Measurements from ENCODE around the gene DMD. TPM values are rescaled to one million over a fixed set of nuclear protein-coding genes. Genes with fewer than 3 reads are reported as not detected.

Gene DMD
- polyA plus RNA-seq, 2 of the 4 experiments (the other 2 are of a cell fraction): 0.03 TPM; not detected in 1

DNA sequence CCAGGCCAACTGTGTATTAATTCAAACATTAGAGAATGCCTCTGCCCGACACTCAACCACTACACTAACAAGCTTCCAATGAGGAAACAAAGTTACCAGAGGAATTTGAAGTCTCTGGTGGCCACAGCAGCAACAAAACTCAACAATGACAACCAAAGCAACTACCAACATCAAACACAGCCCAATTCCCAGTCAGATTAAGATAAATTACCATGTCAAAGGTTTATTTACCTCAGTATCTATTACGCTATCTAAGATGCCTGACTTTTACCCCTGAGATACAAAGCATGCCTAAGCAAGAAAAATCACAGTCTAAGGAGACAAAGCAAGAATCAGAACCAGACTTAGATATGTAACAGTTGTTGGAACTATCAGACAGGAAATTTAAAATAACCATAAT, 1909.4 kb downstream of the DMD start:
- no peak overlapping the region for H3K4me3 ChIP-seq
- no peak overlapping the region for H3K4me2 ChIP-seq
- no peaks in the 10 kb centered on the region for H3K4me1 ChIP-seq
- CTCF ChIA-PET: no interaction called here
- FAIRE-seq: no peak
- TF ChIP-seq NR3C1 (IDR thresholded peaks at IDR 0.05) (no peak), CBX8 (IDR thresholded peaks at IDR 0.05) (no peak), TFCP2L1 (CRISPR knock-in tag; IDR thresholded peaks at IDR 0.05) (no peak), EHF (CRISPR knock-in tag; IDR thresholded peaks at IDR 0.05) (no peak), POLR2A (IDR thresholded peaks at IDR 0.05; ENCODE audit: low read length) (no peak), HDAC2 (IDR thresholded peaks at IDR 0.05) (no peak), KDM5A (IDR thresholded peaks at IDR 0.05) (no peak), EP300 (IDR thresholded peaks at IDR 0.05) (no peak), RCOR1 (IDR thresholded peaks at IDR 0.05; ENCODE audit: low read depth, low read length) (no peak), MAZ (IDR thresholded peaks at IDR 0.05; ENCODE audit: borderline replicate concordance, low read depth, low read length) (no peak), FOSL2 (IDR thresholded peaks at IDR 0.05) (no peak), FOSL2 (CRISPR knock-in tag; IDR thresholded peaks at IDR 0.05) (no peak), HOXB13 (CRISPR knock-in tag; IDR thresholded peaks at IDR 0.05; ENCODE audit: low read depth) (no peak), MAFK (IDR thresholded peaks at IDR 0.05; ENCODE audit: partially characterized antibody) (no peak)
- TF ChIP-seq, protein P1, sequence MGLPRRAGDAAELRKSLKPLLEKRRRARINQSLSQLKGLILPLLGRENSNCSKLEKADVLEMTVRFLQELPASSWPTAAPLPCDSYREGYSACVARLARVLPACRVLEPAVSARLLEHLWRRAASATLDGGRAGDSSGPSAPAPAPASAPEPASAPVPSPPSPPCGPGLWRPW (IDR thresholded peaks at IDR 0.05): no peak
- TF ChIP-seq, protein P2, sequence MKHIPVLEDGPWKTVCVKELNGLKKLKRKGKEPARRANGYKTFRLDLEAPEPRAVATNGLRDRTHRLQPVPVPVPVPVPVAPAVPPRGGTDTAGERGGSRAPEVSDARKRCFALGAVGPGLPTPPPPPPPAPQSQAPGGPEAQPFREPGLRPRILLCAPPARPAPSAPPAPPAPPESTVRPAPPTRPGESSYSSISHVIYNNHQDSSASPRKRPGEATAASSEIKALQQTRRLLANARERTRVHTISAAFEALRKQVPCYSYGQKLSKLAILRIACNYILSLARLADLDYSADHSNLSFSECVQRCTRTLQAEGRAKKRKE (CRISPR knock-in tag; IDR thresholded peaks at IDR 0.05; ENCODE audit: low read depth): no peak
- TF ChIP-seq, protein P3, sequence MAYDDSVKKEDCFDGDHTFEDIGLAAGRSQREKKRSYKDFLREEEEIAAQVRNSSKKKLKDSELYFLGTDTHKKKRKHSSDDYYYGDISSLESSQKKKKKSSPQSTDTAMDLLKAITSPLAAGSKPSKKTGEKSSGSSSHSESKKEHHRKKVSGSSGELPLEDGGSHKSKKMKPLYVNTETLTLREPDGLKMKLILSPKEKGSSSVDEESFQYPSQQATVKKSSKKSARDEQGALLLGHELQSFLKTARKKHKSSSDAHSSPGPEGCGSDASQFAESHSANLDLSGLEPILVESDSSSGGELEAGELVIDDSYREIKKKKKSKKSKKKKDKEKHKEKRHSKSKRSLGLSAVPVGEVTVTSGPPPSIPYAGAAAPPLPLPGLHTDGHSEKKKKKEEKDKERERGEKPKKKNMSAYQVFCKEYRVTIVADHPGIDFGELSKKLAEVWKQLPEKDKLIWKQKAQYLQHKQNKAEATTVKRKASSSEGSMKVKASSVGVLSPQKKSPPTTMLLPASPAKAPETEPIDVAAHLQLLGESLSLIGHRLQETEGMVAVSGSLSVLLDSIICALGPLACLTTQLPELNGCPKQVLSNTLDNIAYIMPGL (CRISPR knock-in tag; IDR thresholded peaks at IDR 0.05; ENCODE audit: borderline replicate concordance): no peak
- no peak overlapping the region for H3K27ac ChIP-seq
- POLR2A ChIA-PET: no interaction called here
- H3K9me3 ChIP-seq: no peaks in the 10 kb centered on the region
- DNase-seq (ENCODE audit: low read depth in 1 of 2, low spot score in 1 of 2): no peak
- no peak for ATAC-seq
- WGBS (ENCODE audit: missing lambda C conversion rate): 0% methylated on average over 2 of the region's 2 CpGs

DNA sequence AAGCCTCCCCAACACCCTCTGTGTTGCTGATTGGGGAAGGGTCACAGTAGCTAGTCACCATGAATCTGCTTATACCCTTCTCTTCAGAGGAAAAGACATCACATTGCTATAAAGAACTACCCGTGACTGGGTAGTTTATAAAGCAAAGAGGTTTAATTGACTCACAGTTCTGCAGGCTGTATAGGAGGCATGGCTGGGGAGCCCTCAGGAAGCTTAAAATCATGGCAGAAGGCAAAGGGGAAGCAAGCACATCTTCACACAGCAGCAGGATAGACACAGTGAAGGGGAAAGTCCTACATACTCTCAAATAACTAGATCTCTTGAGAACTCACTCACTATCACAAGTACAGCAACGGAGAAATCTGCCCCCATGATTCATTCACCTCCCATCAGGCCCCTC, 1910.1 kb downstream of the DMD start:
- DNase-seq (ENCODE audit: low read depth in 1 of 2, low spot score in 1 of 2) (no peak), ATAC-seq (no peak), FAIRE-seq (no peak)
- 0% methylated on average over 2 of the region's 2 CpGs for WGBS (ENCODE audit: missing lambda C conversion rate)
- Histone ChIP-seq H3K9me3 (no peaks in the 10 kb centered on the region), H3K4me1 (no peaks in the 10 kb centered on the region), H3K27ac (no peak overlapping the region), H3K4me2 (no peak overlapping the region), H3K4me3 (no peak overlapping the region)
- ChIA-PET POLR2A (no interaction called here), CTCF (interaction anchor here (0.8 kb wide), 1 partner anchor 269 kb away, joined by 6 read pairs; no protein-coding TSS in a partner anchor)
- TF ChIP-seq RAD21 (conservative IDR thresholded peaks at IDR 0.05 in 1 of 2, IDR thresholded peaks at IDR 0.05 in 1 of 2) (no peak), FOSL2 (IDR thresholded peaks at IDR 0.05) (no peak), FOSL2 (CRISPR knock-in tag; IDR thresholded peaks at IDR 0.05) (no peak), ZSCAN20 (CRISPR knock-in tag; IDR thresholded peaks at IDR 0.05) (no peak), FOSB (CRISPR knock-in tag; IDR thresholded peaks at IDR 0.05) (no peak), RFX5 (IDR thresholded peaks at IDR 0.05) (no peak), ZFP36 (IDR thresholded peaks at IDR 0.05; ENCODE audit: borderline replicate concordance, partially characterized antibody) (no peak), CEBPB (IDR thresholded peaks at IDR 0.05) (no peak), JUNB (IDR thresholded peaks at IDR 0.05) (no peak), CBX8 (IDR thresholded peaks at IDR 0.05) (no peak), HOXB13 (CRISPR knock-in tag; IDR thresholded peaks at IDR 0.05; ENCODE audit: low read depth) (no peak), SMC3 (IDR thresholded peaks at IDR 0.05) (no peak), POLR2AphosphoS2 (conservative IDR thresholded peaks at IDR 0.05; ENCODE audit: low read length) (no peak)
- TF ChIP-seq, protein P4, sequence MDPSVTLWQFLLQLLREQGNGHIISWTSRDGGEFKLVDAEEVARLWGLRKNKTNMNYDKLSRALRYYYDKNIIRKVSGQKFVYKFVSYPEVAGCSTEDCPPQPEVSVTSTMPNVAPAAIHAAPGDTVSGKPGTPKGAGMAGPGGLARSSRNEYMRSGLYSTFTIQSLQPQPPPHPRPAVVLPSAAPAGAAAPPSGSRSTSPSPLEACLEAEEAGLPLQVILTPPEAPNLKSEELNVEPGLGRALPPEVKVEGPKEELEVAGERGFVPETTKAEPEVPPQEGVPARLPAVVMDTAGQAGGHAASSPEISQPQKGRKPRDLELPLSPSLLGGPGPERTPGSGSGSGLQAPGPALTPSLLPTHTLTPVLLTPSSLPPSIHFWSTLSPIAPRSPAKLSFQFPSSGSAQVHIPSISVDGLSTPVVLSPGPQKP (IDR thresholded peaks at IDR 0.05; ENCODE audit: low read depth, low read length): no peak
- TF ChIP-seq, protein P5, sequence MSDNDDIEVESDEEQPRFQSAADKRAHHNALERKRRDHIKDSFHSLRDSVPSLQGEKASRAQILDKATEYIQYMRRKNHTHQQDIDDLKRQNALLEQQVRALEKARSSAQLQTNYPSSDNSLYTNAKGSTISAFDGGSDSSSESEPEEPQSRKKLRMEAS (IDR thresholded peaks at IDR 0.05): no peak
- TF ChIP-seq, protein P1 (IDR thresholded peaks at IDR 0.05): no peak
- TF ChIP-seq, protein P6, sequence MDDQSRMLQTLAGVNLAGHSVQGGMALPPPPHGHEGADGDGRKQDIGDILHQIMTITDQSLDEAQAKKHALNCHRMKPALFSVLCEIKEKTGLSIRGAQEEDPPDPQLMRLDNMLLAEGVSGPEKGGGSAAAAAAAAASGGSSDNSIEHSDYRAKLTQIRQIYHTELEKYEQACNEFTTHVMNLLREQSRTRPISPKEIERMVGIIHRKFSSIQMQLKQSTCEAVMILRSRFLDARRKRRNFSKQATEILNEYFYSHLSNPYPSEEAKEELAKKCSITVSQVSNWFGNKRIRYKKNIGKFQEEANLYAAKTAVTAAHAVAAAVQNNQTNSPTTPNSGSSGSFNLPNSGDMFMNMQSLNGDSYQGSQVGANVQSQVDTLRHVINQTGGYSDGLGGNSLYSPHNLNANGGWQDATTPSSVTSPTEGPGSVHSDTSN (IDR thresholded peaks at IDR 0.05): no peak

All from A549 (cell line).